ENCODE data around the gene HIBCH.
"Not testable (repeated sequence)": the region's sequence is repeated elsewhere in the genome, so short reads cannot be mapped to it uniquely, and the experiment has no call there.

The HIBCH gene

DNA sequence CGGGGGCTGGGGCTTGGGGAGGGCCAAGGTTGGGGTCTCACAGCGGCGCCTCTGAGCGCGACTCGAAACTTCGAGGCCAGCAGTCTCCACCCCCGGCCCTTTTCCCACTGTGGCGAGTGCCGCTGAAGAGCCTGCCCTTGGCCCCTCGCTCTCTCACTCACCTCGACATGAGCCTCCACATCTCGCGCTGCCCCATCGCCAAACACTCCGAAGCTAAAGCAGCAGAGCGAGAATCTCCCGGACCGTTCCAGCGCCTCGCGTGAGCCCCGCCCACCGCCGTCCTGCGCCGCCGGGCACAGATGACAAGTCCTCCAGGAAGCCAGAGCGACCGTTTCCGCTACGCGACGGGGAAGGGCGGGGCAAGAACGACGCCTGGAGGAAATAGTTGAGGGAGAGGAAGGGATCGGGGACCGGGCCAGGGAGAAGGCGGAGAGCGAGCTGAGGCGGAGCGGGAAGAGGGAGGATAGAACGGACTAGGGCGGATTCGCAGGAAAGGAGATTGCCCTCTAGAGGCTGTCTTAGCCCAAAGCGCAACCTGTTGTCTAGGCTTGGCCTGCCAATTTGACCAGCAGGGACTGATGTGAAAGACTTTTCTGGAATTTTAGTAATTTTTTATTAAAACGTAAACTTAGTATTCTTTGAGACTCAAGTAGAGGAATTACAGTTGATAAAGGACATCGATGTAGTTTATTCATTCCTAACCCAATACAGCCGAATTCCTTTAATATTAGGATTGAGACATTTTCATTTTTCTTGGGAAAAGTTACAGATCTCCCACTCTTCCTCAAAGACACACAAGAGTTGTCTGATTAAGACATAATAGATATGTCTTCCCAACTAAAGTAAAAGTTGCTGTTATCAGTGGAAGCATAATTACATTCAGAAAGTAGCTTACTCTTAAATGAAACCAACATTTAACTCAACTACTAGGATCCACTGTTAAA lies at the start of gene HIBCH:
HIBCH (minus strand) TSS at position 272 of the 944 bp plus-strand sequence; CDS start at position 196, 76 bp downstream.
- DNase-seq (ENCODE audit: low read depth in 2 of 2, low spot score in 1 of 2), result peak; percentile 71 to 77

- no peak for DNase-seq (ENCODE audit: low read depth in 2 of 2, low spot score in 1 of 2)
Measured at GRCh38 chr2:190367091-190367490, 47.5 kb upstream of the HIBCH start.

- DNase-seq (ENCODE audit: low read depth in 2 of 2, low spot score in 1 of 2), result no peak
Measured at GRCh38 chr2:190366248-190366753, 46.7 kb upstream of the HIBCH start.

GRCh38 chr2:190365499-190366204 lies 46.0 kb upstream of the HIBCH start:
- DNase-seq (ENCODE audit: low read depth in 2 of 2, low spot score in 1 of 2), result no peak

DNA sequence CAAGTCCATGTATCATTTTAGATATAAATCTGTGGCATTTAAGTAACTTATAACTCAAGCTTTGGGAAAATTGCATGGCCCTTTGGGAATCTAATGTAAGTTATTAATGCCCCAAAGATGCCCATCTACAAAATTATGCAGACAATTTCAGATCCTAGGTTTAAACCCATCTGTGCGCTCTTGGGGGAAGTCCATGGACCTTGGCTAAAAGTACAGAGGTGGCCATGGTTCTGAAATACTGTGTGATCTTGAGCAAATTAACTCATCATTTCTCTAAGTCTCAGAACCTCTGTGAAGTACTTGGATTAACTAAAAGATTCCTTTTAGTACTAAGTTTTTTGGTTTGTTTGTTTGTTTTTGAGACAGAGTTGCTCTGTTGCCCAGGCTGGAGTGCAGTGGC lies 43.3 kb upstream of the HIBCH start:
- no peak for DNase-seq (ENCODE audit: low read depth in 2 of 2, low spot score in 1 of 2)

DNA sequence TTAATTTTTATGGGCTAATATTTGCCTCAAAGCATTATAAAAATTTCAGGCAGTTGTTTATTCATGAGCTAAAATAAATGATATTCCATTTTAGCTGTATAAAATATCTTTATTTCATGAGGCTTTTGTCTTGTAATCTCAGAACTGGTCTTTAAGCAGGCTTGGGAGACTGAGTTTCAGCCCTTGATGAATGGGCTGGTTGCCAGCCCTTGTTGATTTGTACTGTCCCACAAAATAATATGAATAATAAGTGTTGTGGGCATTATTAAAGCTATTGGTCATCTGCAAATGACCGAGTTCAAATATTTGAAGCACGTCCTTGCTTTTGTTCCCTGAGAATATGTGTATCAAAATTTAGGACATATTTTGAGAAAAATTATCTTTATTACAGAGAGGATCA lies 41.9 kb upstream of the HIBCH start:
- no peak for DNase-seq (ENCODE audit: low read depth in 2 of 2, low spot score in 1 of 2)

GRCh38 chr2:190360965-190361364 lies 41.3 kb upstream of the HIBCH start:
- DNase-seq (ENCODE audit: low read depth in 2 of 2, low spot score in 1 of 2), result no peak

- DNase-seq (ENCODE audit: low read depth in 2 of 2, low spot score in 1 of 2), result no peak
Measured at GRCh38 chr2:190360561-190360960, 40.9 kb upstream of the HIBCH start.

- DNase-seq (ENCODE audit: low read depth in 2 of 2, low spot score in 1 of 2), result not testable (repeated sequence)
Measured at GRCh38 chr2:190358655-190359448, 39.2 kb upstream of the HIBCH start.

GRCh38 chr2:190357600-190357999 lies 38.0 kb upstream of the HIBCH start:
- DNase-seq (ENCODE audit: low read depth in 2 of 2, low spot score in 1 of 2), result no peak

DNA sequence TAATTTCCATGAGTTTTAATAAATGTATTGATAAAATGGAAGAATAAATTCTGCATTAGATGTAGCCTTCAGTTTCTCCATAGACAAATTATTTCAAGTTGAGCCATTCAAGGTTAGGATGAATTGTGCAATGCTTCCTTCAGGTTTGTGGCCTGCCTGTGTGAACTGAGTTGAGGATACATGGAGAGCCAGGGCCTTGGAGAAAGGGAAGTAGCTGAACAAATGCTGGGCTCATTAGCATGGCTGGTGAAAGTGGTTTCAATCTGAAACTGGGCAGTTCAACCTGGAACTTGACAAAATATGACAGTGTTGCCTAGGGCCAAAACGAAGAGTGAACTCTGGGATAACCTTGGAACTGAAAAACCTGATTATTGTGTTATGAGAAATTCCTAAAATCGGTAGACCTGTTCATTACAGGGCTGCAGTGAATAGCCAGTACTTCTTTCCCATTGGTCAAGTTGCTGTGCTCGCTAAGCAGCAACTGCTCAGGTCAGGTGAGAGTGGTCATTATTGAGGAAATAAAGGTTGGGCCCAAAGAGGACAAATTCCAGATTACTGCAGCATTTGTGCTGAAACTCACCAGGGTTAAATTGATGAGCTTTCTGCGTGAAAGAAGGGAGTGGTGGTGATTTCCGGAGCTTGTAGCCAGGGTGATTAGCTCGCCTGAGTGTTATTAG lies 36.5 kb upstream of the HIBCH start:
- no peak for DNase-seq (ENCODE audit: low read depth in 2 of 2, low spot score in 1 of 2)

- no peak for DNase-seq (ENCODE audit: low read depth in 2 of 2, low spot score in 1 of 2)
Measured at GRCh38 chr2:190354003-190354690, 34.5 kb upstream of the HIBCH start.

DNA sequence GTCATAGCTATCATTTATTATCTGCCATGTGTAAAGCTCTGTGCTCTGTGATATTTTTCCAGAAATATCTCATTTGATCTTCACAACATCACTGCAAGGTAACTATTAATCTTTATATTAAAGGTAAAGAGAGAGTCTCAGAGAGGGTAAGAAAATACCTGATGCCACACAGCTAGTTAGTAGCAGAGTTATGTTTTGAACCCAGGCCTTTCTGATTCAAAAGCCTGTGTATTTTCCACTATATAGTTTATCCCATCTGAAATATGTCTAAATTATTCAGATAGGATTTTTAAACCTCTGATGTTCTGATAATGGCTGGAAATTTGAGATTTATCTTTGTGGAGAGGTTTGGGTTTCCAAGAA lies 33.9 kb upstream of the HIBCH start:
- no peak for DNase-seq (ENCODE audit: low read depth in 2 of 2, low spot score in 1 of 2)

DNA sequence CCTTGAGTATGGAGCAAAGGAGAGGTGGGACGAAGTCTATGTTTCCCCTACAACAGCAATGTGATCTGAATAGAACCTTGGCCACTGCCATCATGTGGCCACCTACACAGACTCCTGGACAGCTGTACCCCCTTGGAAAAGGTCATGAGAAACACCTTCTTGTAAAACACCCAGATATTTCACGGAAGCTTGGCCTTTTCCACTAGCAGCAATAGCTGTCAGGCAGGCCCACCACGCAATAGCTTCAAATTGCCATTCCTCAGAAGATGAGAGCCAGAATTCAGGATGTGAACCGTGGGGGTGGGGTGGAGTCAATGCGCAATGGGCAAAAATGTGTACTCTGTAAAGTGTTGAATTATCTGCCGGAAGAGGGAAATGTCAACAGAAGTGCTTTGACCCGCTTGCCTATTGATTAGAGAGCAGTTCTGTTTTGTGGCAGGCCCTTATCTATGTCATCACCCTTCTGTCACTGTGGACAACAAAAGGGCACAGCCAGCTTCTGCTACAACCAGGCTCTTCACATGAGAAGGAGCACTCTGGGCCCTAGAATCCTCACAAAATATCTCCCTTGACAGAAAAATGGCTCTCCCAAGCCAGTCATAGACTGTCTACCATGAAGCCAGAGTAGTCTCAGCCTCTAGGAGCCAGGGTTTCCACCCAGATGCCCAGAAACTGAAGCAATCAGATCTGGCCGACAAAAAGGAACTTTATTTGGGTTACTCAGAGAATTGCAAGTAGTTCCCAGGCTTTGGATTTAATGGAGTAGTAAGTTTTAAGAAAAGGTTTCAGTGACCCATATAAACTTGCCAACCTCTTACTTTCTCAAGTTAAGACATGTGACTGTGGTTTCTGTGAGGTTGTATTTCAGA lies 33.3 kb upstream of the HIBCH start:
- no peak for DNase-seq (ENCODE audit: low read depth in 2 of 2, low spot score in 1 of 2)

DNA sequence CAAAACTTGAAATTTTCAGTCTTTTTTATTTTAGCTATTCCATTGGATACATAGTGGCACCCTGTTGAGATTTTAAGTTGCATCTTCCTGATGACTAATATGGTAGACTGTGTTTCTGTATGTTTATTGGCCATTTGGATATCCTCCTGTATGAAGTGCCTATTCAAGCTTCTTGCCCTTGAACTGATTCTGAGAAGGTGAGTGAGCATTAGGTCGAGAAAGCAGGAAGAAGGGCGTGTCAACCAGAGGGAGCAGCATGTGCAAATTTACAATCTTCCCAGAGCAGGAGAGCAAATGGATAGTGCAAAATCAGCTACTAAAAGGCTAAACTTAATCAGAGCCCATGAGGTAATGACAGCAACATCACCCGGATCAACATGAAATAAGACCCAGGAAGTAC lies 32.3 kb upstream of the HIBCH start:
- no peak for DNase-seq (ENCODE audit: low read depth in 2 of 2, low spot score in 1 of 2)

GRCh38 chr2:190350371-190350770 lies 30.7 kb upstream of the HIBCH start:
- DNase-seq (ENCODE audit: low read depth in 2 of 2, low spot score in 1 of 2), result no peak

DNA sequence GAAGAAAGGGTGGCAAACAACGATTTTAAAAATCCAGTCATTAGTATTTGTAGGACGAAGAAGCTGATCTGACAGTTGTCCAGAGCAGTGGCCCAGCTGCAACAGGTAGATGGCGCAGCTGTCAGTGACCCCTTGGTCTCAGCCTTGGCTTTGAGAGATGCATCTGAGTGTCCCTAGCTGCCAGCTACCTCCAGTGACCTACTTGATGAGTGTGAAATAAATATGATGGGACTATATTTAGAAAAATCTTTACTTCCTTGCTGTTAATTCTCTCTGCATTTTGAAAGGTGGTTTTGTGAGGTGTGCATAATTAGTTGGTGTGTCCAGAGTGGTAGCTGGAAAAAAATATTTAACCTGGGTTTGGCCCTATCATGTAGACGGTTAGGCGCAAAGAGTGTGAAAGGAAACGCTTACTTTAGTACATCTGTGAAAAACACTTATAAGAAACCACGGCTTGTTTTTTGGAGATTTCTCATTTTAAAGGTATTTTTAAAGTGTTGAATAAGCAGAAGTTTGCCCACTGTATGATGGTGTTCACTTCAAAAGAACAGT lies 24.7 kb upstream of the HIBCH start:
- DNase-seq (ENCODE audit: low read depth in 2 of 2, low spot score in 1 of 2), result no peak

DNA sequence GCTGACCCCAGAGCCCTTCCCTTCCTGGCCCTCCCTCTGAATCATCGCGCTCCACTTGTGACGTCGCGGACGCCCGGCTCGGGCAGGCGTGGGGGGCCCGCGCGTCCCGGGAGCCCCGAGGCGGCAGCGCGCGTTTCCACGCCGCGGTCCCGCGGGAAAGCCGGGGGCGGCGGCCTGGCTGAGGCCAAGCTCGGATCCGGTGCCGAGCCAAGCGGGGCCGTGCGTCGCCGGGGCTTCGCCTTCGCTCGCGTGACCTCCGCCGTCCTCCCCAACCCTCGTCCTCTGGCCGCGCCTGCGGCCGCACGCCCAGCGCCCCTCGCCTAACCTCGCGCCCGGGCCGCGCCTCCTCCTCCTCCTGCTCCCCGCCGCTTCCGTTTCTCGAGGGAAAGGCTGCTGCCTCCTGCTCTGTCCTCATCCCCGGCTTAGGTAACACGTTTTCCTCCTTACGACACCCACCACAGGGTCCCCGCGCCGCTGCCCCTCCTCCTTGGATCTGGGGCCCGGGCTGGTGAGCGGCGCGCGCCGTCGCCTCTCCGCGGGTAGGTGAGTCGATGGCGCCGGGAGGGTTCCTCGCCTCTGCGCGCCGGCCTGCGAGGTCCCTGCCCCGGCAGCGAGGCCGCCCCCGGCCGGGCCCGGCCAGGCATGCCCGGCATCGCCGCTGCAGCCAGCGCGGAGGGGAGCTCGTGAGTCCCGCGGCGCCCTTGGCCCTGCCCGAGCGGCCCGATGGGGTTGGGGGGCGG lies 24.1 kb upstream of the HIBCH start, which contains the start of gene INPP1:
INPP1 (plus strand) TSS at position 54 of the 740 bp plus-strand sequence. CDS start 16,514 bp downstream, outside the sequence.
- peak in 1 of 2 donors; percentile 18 for DNase-seq (ENCODE audit: low read depth in 2 of 2, low spot score in 1 of 2)

Data from stimulated activated CD8-positive, alpha-beta memory T cell treated with anti-CD3 and anti-CD28 coated beads, Interleukin-4, amount 100 ng/mL, for 4 hours (primary cell).